ENCODE data around the gene MYRF. TPM values are rescaled to one million over a fixed set of nuclear protein-coding genes. Genes with fewer than 3 reads are reported as not detected.

MYRF gene
- total and polyA plus RNA-seq, 2 of the 4 experiments (the other 2 are of a cell fraction): 1.6 to 10.7 TPM

DNA sequence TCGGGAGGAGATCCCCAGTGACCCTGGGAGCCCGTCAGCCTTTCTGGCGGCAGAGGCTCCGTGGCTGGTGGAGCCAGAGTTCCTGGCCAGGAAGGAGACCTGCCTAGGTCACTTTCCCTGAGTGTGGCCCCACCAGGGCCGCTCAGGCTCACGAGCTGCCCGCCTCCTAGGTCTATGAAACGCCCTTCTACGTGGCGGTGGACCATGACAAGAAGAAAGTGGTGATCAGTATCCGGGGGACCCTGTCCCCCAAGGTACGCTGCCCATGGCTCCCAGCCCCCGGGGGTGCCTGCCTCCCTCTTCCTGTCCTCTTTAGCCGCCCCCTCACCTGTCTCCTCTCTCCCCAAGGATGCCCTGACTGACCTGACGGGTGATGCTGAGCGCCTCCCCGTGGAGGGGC, 17.0 kb upstream of the MYRF start (continued):
- TF ChIP-seq, protein P1, sequence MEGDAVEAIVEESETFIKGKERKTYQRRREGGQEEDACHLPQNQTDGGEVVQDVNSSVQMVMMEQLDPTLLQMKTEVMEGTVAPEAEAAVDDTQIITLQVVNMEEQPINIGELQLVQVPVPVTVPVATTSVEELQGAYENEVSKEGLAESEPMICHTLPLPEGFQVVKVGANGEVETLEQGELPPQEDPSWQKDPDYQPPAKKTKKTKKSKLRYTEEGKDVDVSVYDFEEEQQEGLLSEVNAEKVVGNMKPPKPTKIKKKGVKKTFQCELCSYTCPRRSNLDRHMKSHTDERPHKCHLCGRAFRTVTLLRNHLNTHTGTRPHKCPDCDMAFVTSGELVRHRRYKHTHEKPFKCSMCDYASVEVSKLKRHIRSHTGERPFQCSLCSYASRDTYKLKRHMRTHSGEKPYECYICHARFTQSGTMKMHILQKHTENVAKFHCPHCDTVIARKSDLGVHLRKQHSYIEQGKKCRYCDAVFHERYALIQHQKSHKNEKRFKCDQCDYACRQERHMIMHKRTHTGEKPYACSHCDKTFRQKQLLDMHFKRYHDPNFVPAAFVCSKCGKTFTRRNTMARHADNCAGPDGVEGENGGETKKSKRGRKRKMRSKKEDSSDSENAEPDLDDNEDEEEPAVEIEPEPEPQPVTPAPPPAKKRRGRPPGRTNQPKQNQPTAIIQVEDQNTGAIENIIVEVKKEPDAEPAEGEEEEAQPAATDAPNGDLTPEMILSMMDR (conservative IDR thresholded peaks at IDR 0.05; ENCODE audit: low read depth, low read length): no peak
- TF ChIP-seq RFX5 (IDR thresholded peaks at IDR 0.05; ENCODE audit: low read depth, low read length): no peak
- no peak for TF ChIP-seq FOS (IDR thresholded peaks at IDR 0.05; ENCODE audit: low read depth, low read length)
- no peak for TF ChIP-seq RCOR1 (IDR thresholded peaks at IDR 0.05; ENCODE audit: insufficient replicate concordance, low read length)
- TF ChIP-seq RAD21 (IDR thresholded peaks at IDR 0.05; ENCODE audit: low read length): no peak
- no peak for TF ChIP-seq NFE2L2 (IDR thresholded peaks at IDR 0.05; ENCODE audit: low read depth, low read length)
- no peak for TF ChIP-seq POLR2A (IDR thresholded peaks at IDR 0.05; ENCODE audit: low read depth, low read length)
